ENCODE results near the gene KIF26B.
"Not testable (repeated sequence)": the region's sequence is repeated elsewhere in the genome, so short reads cannot be mapped to it uniquely, and the experiment has no call there.

KIF26B gene

GRCh38 chr1:245690946-245691541, 536.3 kb downstream of the KIF26B start:
- no peak for DNase-seq

GRCh38 chr1:245691897-245692296, 537.1 kb downstream of the KIF26B start:
- DNase-seq: no peak

GRCh38 chr1:245692318-245692717, 537.5 kb downstream of the KIF26B start:
- no peak for DNase-seq

GRCh38 chr1:245693116-245693793, 538.5 kb downstream of the KIF26B start:
- no peak for DNase-seq

- no peak for DNase-seq
These were observed 539.4 kb downstream of the KIF26B start for GRCh38 chr1:245693941-245694752.

- DNase-seq: no peak
These were observed 540.0 kb downstream of the KIF26B start for GRCh38 chr1:245694753-245695195.

GRCh38 chr1:245695211-245695610, 540.4 kb downstream of the KIF26B start:
- DNase-seq: no peak

GRCh38 chr1:245695701-245696100, 540.9 kb downstream of the KIF26B start:
- not testable (repeated sequence) for DNase-seq

- DNase-seq: no peak
These were observed 543.3 kb downstream of the KIF26B start for GRCh38 chr1:245698116-245698515.

- no peak for DNase-seq
These were observed 544.1 kb downstream of the KIF26B start for GRCh38 chr1:245698860-245699259.

GRCh38 chr1:245700631-245701030, 545.8 kb downstream of the KIF26B start:
- DNase-seq: no peak

GRCh38 chr1:245701631-245702030, 546.8 kb downstream of the KIF26B start:
- DNase-seq: no peak

GRCh38 chr1:245702346-245702745, 547.6 kb downstream of the KIF26B start:
- DNase-seq: no peak

- no peak for DNase-seq
These were observed 549.6 kb downstream of the KIF26B start for GRCh38 chr1:245704341-245704740.

- no peak for DNase-seq
These were observed 550.0 kb downstream of the KIF26B start for GRCh38 chr1:245704765-245705164.

- no peak for DNase-seq
These were observed 553.2 kb downstream of the KIF26B start for GRCh38 chr1:245707941-245708340.

- no peak for DNase-seq
These were observed 556.4 kb downstream of the KIF26B start for GRCh38 chr1:245710961-245711903.

GRCh38 chr1:245714027-245714426, 559.2 kb downstream of the KIF26B start:
- DNase-seq: not testable (repeated sequence)

GRCh38 chr1:245715291-245715701, 560.5 kb downstream of the KIF26B start:
- no peak for DNase-seq

- no peak for DNase-seq
These were observed 561.2 kb downstream of the KIF26B start for GRCh38 chr1:245715970-245716369.

- DNase-seq: no peak
These were observed 561.8 kb downstream of the KIF26B start for GRCh38 chr1:245716561-245716960.

GRCh38 chr1:245717611-245718010, 562.8 kb downstream of the KIF26B start:
- no peak for DNase-seq

- DNase-seq: no peak
These were observed 563.3 kb downstream of the KIF26B start for GRCh38 chr1:245718123-245718522.

Measured in activated effector memory CD4-positive, alpha-beta T cell treated with Interleukin-2 at 50 U/mL for 16 hours (primary cell).